ENCODE results near the gene SPSB1. TPM values are rescaled to one million over a fixed set of nuclear protein-coding genes. Genes with fewer than 3 reads are reported as not detected.
A peak's percentile ranks its signal among the peaks of the same experiment; 100 is the strongest.
"Not testable (repeated sequence)": the region's sequence is repeated elsewhere in the genome, so short reads cannot be mapped to it uniquely, and the experiment has no call there.

Gene SPSB1
- total RNA-seq, 1 donor from 2014 or later: 22.0 TPM

- no peaks in the 10 kb centered on the region for H3K27me3 Mint-ChIP-seq (ENCODE audit: low read depth)
- TF ChIP-seq CTCF (IDR thresholded peaks at IDR 0.05; ENCODE audit: unreplicated experiment): no peak
Measured at GRCh38 chr1:9298282-9298681, 5.6 kb downstream of the SPSB1 start.

GRCh38 chr1:9299571-9300541, 7.2 kb downstream of the SPSB1 start:
- not testable (repeated sequence) for H3K27me3 Mint-ChIP-seq (ENCODE audit: low read depth); DNase-seq (ENCODE audit: low spot score in 2 of 2, unreplicated experiment in 2 of 2); H3K36me3 Mint-ChIP-seq; H3K4me3 Mint-ChIP-seq; H3K9me3 Mint-ChIP-seq
- peak overlapping the region; percentile 83 for H3K27ac Mint-ChIP-seq
- peaks cover 23% of the 10 kb centered on the region for H3K4me1 Mint-ChIP-seq

More at GRCh38 chr1:9298282-9298681, 5.6 kb downstream of the SPSB1 start:
- Mint-ChIP-seq H3K4me3 (no peak overlapping the region), H3K36me3 (peaks cover 4% of the 10 kb centered on the region), H3K9me3 (no peaks in the 10 kb centered on the region), H3K4me1 (peaks cover 19% of the 10 kb centered on the region), H3K27ac (no peak overlapping the region)
- no peak for DNase-seq (ENCODE audit: low spot score in 2 of 2, unreplicated experiment in 2 of 2)

GRCh38 chr1:9300573-9300972, 7.9 kb downstream of the SPSB1 start:
- peaks cover 23% of the 10 kb centered on the region for H3K4me1 Mint-ChIP-seq
- TF ChIP-seq CTCF (IDR thresholded peaks at IDR 0.05; ENCODE audit: unreplicated experiment): no peak
- no peak for DNase-seq (ENCODE audit: low spot score in 2 of 2, unreplicated experiment in 2 of 2)
- H3K27me3 Mint-ChIP-seq (ENCODE audit: low read depth): no peaks in the 10 kb centered on the region
- H3K9me3 Mint-ChIP-seq: no peaks in the 10 kb centered on the region
- H3K27ac Mint-ChIP-seq: peak overlapping the region; percentile 83
- H3K4me3 Mint-ChIP-seq: no peak overlapping the region
- peaks cover 4% of the 10 kb centered on the region for H3K36me3 Mint-ChIP-seq

- no peak for DNase-seq (ENCODE audit: low spot score in 2 of 2, unreplicated experiment in 2 of 2)
- no peak overlapping the region for H3K4me3 Mint-ChIP-seq
- H3K27ac Mint-ChIP-seq: peak overlapping the region; percentile 88
- H3K36me3 Mint-ChIP-seq: peaks cover 4% of the 10 kb centered on the region
- no peaks in the 10 kb centered on the region for H3K9me3 Mint-ChIP-seq
- no peaks in the 10 kb centered on the region for H3K27me3 Mint-ChIP-seq (ENCODE audit: low read depth)
- TF ChIP-seq CTCF (IDR thresholded peaks at IDR 0.05; ENCODE audit: unreplicated experiment): no peak
- H3K4me1 Mint-ChIP-seq: peaks cover 22% of the 10 kb centered on the region
Measured at GRCh38 chr1:9302745-9303524, 10.2 kb downstream of the SPSB1 start.

GRCh38 chr1:9303916-9304315, 11.2 kb downstream of the SPSB1 start:
- Mint-ChIP-seq H3K4me1 (peaks cover 22% of the 10 kb centered on the region), H3K36me3 (peaks cover 4% of the 10 kb centered on the region), H3K9me3 (no peaks in the 10 kb centered on the region), H3K27ac (no peak overlapping the region), H3K4me3 (no peak overlapping the region), H3K27me3 (ENCODE audit: low read depth) (no peaks in the 10 kb centered on the region)
- no peak for TF ChIP-seq CTCF (IDR thresholded peaks at IDR 0.05; ENCODE audit: unreplicated experiment)
- DNase-seq (ENCODE audit: low spot score in 2 of 2, unreplicated experiment in 2 of 2): no peak

- H3K9me3 Mint-ChIP-seq: no peaks in the 10 kb centered on the region
- no peak overlapping the region for H3K4me3 Mint-ChIP-seq
- no peak overlapping the region for H3K27ac Mint-ChIP-seq
- H3K27me3 Mint-ChIP-seq (ENCODE audit: low read depth): no peaks in the 10 kb centered on the region
- peaks cover 19% of the 10 kb centered on the region for H3K4me1 Mint-ChIP-seq
- no peak for TF ChIP-seq CTCF (IDR thresholded peaks at IDR 0.05; ENCODE audit: unreplicated experiment)
- no peak for DNase-seq (ENCODE audit: low spot score in 2 of 2, unreplicated experiment in 2 of 2)
- H3K36me3 Mint-ChIP-seq: peaks cover 4% of the 10 kb centered on the region
Measured at GRCh38 chr1:9305216-9305615, 12.5 kb downstream of the SPSB1 start.

All from mesothelial cell of epicardium (in vitro differentiated cells).